ENCODE measurements around the gene CDK2AP2.

GRCh38 chr11:67465189-67465510 is 42.8 kb downstream of the CDK2AP2 start:
- TF ChIP-seq, protein P1, sequence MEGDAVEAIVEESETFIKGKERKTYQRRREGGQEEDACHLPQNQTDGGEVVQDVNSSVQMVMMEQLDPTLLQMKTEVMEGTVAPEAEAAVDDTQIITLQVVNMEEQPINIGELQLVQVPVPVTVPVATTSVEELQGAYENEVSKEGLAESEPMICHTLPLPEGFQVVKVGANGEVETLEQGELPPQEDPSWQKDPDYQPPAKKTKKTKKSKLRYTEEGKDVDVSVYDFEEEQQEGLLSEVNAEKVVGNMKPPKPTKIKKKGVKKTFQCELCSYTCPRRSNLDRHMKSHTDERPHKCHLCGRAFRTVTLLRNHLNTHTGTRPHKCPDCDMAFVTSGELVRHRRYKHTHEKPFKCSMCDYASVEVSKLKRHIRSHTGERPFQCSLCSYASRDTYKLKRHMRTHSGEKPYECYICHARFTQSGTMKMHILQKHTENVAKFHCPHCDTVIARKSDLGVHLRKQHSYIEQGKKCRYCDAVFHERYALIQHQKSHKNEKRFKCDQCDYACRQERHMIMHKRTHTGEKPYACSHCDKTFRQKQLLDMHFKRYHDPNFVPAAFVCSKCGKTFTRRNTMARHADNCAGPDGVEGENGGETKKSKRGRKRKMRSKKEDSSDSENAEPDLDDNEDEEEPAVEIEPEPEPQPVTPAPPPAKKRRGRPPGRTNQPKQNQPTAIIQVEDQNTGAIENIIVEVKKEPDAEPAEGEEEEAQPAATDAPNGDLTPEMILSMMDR (conservative IDR thresholded peaks at IDR 0.05; ENCODE audit: low read length), result no peak
- TF ChIP-seq EZH2phosphoT487 (IDR thresholded peaks at IDR 0.05; ENCODE audit: borderline replicate concordance), result no peak

All from Loucy (cell line).